Stimulated activated CD8-positive, alpha-beta memory T cell treated with anti-CD3 and anti-CD28 coated beads, Interleukin-15, amount 100 ng/mL, for 4 hours (primary cell): ENCODE measurements around the gene CATSPERB.
"Not testable (repeated sequence)": the region's sequence is repeated elsewhere in the genome, so short reads cannot be mapped to it uniquely, and the experiment has no call there.

Experiments
- DNase-seq, 2 donors: peaks; one replicate each; pipeline ENCODE4 v3.0.0-alpha.2; 2020; ENCODE audit warnings: low read depth in 2 of 2

The CATSPERB gene, protein sequence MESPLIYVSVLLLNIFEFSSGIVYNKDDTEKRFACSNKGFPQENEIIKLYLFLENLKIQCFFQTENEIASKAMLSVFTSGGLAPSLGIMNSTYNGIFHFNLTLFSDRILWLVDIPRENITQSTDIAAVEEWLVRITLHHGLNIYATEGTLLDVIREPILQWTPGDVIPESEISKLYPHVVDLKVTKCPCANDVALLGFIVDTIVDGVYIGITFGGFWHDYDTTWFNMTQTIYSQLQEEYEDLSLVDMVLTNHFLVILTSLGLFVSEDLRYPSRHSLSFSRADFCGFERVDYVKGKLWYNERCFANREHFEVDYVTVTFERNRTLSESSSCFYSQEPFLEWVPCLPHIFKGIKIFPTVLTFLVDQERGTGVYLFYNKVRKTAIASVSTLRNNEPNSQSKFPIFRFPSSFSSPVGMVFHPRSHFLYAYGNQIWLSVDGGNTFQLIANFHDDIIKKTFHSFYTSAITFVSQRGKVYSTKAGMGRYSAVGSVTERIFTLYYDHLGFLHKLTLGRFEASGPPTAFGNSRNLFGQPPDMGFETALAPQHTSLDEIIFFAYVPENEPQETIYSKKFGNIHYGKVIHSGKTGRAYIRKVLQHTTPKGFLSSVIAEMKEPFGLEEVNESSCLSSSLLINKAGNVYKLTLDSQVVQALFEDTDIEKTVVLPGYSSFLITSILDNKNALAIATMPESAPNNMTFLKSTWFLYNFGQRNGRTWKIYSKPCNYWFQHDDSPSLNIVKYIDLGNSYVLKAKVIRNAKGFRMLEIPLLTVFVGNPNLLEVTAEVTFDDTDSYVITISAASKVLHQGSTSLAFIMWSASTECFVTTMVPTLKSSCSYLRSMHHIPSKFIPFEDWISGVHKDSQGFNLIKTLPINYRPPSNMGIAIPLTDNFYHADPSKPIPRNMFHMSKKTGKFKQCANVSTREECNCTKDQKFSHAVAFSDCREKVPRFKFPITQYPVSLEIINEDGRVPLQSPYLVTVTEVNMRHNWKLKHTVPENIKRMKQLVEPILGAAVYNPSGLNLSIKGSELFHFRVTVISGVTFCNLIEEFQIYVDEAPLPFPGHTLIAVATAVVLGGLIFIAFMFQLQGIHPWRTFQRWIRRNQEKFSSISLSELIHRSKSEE

DNA sequence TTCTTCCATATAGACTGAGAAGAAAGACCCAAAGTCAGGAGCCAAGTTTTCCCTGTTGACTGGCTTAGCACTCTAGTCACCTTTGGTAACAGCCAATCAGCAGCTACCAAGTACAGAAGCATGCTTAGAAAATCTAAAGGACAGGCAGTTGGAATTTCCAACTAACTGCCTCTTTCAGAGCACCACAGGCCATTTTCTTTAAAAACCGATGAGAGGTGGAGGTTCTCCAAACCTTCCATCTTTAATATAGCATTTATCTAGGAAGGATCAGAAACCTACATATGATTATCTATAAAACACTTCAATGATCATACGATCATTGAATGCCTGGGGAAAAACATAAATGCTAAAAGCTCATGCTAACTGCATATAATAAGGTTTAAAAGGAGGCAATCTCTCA, at the start of gene CATSPERB:
CATSPERB (minus strand) TSS at position 101 of the 400 bp plus-strand sequence. CDS start 2,607 bp downstream, outside the sequence.
- no peak for DNase-seq

DNA sequence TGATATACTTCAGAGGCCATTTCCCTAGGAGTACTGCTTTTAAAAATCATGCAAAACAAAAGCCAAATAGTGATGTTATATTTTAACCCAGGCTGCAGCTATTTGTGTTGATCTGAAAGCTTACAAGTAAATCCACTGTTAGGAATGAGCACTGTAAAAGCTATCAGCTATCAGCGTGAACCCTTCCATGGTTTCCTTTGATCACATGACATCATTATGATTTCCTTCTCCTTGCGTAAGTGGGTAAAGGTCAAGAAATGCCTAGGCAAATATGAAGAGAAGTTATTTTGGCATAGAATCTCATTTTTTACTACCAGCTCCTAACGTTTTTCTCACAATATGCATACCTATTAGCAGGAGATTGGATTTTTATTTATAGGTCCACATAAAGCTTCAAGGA, 48.6 kb upstream of the CATSPERB start:
- DNase-seq, result no peak

DNA sequence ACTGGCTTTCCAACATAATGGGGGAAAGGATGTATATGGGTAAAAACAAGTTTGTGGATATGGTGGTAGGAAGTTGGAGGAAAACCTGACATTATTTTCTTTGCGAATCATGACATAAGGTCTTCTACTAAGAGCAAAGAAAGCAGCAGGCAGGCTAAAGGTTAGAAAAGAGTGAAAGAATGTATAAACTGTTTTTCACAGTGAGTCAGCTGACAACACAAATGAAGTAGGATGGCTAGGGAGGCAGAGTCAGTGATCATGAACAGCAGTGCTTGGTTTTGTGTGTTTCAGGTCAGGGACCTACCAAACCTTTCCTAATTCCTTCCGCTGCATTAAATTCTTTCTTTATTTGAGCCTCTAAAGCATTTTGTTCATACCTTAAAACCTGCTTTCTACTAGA, 46.3 kb upstream of the CATSPERB start:
- no peak for DNase-seq

DNA sequence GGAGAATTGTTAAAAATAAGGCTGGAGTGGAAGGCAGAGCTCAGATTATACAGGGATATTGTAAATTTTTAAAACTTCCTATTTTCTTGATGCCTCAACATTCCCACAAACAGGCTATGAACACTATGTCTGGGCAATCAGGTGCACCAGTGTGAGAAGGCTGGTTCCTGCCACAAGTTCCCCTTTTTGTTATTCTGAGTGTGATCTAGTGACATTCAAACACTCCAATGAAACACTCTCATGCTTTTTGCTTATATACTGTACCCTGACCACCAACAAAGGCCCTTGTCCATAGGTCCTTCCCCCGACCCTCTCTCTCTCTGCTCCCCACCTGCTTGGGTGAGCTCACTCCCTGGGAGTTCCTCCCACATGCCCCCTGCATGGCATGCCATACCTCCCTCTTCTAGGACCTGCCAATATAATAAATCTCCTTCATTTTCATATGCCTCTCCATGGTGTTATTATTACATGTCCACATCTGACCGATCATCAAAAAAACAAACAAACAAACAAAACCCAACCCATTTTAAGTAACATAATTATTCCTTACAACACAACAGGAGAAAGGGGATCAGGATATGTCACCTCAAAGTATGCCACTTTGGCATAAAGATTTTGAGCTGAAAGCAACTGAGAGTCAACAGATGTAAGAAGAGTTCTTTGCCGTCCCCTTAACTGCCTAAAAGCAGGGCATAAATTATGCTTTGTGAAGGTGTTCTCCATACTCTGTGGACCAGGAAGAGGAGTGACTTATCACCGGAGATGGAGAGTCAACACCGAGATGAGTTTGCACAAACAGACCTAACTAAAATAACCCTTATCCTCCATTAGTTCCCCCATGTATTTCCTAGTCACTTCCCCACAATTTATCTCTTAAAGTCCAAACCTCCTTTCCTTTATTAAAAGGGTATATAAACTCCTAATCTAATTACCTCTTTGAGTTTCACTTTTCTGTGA, 42.5 kb upstream of the CATSPERB start:
- DNase-seq, result no peak

DNA sequence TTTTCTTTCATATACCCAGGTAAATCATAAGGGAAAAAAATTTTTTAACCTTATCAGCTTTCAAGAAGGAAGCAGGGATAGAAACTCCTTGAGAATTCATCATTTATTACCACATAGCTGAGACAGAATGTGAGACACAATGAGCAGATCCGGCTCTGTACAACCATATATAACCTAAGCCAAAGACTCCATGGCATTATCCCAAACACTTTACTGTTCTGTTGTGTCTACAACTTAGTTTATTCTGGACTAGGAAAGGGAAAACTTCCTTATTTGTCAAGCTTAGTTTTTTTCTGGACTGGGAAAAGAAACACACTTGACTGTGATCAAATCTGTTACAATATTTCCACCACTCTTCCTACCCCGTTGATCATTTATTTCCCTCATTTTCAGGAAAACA, 38.3 kb upstream of the CATSPERB start:
- DNase-seq, result no peak

DNA sequence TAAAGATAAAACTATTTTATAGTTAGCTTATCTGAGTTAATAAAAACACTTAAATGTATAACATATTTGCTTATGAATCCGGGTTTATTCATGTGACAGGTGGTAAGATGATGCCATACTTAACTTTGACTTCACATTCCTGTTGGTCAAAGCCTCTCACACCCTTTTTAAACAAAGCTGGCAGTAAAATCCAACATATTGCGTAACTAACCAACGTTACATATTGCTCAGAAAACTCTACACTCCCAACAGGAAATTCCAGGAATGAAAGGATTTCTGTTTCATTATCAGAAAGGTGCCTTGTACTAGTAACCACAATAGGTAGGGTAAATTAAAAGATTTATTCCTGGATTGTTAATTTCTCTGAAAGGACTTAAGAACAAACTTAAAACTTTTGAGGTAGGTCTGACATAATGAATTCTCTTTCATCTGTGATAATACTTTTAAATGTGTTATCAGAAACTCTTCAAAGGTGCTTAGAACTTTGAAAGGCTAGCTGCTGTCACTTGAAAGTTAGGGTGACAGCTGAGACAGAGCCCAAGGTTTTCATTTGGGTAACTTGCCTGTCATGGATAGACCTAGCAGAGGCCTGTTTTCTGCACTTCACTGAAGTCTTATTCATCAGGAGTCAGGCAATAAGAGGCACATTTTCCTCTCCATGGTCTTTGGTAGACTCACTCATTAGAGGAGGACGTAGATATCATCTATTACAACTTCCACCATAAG, 23.8 kb upstream of the CATSPERB start:
- no peak for DNase-seq

DNA sequence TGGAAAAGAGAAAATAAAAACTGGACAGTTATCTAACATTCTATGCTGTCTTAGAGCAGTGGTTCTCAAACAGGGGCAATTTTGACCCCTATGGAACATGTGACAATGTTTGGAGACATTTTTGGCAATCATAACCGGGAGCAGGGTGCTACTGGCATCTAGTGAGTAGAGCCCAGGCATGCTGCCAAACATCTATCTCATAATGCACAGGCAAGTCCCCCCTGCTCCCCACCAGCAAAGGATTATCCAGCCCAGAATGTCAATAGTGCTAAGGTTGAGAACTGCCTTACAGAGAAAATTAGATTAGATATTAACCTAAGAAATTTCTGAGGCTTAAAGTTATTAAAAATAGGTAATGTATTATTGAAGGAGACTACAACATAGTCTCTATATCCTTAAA, 22.9 kb upstream of the CATSPERB start:
- no peak for DNase-seq

DNA sequence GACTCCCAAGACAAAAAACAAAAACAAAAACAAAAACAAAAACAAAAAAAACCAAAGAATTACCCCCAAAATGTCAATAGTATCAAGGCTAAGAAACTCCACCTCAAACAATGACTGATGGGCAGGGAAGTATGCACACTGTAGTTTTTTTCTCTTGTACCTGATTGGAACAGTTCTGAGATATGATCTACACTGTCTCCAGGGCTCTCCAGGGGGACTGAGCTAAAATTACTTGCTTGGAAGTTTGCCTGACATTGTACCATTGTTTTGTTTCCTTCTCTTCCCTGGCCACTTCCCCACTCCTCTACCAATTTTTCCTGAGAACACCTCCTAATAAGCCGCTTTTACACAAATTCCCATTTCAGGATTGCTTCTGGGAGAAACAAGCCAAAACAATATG, 22.3 kb upstream of the CATSPERB start:
- no peak for DNase-seq

DNA sequence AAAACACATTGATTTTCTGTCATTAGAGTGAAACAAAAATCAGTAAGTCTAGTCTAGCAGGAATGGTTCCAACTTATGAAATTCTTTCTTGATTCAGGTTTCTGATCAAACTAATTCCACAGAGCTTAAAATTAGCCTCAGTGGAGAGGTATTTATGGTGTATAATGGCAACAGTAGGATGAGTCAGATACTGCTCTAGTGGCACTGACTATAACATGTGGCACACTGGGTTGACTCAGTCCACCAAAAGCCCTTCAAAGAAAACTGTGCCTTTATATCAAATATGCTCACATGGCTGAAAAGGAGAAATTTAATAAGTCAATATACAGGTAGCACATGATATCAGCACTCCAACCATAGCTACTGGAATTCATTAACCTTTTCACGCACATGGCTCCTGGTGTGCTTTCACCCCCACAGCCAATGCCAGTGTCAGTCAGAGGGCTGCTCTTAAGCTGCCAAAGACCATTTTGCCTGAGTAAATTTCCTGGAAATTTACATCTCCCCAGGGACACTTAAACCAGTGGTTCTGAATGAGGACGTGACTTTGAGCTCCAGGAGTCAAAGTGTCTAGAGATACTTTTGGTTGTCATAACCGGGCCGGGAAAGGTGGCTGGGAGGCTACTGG, 21.7 kb upstream of the CATSPERB start:
- DNase-seq, result no peak

DNA sequence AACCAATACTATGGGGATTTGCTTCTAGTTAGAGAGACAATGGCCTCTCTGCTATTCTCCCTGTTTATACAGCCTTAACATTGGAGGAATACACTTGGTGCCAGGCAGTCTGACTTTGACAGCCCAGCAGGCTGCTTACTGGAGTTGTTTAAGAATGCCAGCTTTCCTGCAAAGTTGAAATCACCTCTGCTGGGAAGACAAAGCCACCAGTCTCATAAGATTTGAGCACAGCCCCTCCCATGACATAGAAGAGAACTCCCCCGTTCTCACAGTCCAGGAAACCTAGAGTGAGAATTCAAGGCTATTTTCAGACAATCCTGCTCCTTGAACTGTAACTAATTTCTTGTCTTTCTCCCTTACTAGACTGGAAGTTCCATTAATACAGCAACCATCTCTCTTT, 21.1 kb upstream of the CATSPERB start:
- no peak for DNase-seq

DNA sequence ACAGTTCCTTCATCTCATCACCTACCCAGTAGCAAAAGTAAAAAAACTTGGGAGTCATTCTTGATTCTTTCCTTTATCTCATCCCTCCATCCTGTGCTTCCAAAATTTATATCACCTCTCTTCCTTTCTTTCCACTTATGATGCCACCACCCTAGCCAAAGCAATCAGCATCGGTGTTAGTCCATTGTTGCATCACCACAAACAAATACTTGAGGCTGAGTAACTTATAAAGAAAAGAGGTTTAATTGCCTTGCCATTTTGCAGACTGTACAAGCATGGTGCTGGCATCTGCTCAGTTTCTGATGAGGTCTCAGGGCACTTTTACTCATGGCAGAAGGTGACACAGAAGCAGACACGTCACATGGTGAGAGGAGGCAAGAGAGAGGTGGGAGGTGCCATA, 19.8 kb upstream of the CATSPERB start:
- no peak for DNase-seq

DNA sequence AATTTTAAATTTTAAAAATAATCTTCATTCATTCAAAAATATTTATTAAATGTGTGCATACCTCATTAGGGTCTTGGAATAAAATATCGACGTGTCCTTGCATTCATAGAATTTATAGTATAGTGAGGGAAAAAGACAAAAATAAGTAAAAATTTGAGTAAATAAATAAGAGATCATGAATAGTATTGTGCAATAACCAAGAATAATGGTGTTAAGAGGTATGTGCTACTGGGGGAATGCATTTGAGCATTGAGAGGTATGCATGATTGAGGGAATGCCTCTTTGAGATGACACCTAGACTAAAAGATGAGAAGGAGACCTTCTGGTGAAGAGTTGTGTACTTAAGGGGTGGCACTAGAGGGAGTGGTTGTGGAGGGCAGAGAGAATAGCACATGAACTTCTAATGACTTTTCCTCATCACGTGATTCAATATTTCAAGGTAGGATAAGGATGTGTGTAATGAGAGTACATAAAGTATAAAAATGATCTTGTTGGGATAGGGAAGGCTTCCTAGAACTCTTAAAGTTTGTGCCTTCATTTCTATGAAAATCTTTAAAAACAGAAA, 18.8 kb upstream of the CATSPERB start:
- no peak for DNase-seq

DNA sequence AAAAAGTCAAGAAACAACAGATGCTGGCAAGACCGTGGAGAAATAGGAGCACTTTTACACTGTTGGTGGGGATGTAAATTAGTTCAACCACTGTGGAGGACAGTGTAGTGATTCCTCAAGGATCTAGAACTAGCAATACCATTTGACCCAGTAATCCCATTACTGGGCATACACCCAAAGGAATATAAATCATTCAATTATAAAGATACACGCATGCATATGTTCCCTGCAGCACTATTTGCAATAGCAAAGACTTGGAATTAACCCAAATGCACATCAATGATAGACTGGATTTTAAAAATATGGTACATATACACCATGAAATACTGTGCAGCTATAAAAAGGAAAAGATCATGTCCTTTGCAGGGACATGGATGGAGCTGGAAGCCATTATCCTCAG, 18.0 kb upstream of the CATSPERB start:
- DNase-seq, result no peak

DNA sequence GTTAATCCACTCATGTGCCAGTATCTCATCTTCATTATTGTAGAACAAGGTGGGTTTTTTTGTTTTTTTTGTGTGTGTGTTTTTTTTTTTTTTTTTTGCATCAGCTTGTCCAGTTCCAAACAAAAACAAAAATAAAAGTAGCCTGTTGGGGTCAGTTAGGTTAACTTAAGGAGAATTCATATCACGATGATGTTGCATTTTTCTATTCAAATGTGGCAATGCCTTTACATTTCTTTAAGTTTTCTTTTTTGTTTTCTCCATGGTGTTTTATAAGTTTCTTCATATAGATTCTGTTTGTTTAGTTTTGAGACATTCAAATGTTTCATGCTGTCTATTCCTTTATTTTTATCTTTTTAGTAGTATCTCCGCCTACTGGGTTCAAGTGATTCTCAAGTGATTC, 16.2 kb upstream of the CATSPERB start:
- no peak for DNase-seq

DNA sequence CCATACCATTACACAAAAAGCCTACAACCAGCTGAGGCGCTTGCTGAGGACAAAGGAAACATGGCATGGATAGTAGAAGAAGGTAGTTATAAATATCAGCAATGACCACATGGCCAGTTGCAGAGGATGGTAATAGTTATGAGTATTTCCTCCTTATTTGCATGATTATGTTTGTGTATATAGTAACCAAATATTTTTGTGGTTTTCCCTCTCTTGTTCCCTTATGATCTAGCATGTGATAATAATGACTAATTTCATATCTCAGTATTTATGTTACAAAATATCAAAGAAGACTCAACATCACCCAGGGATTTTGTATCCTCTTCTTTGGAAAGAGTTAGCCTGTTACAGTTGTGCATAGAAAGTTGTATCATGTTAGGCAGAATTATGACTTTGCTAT, 13.5 kb upstream of the CATSPERB start:
- DNase-seq, result no peak

DNA sequence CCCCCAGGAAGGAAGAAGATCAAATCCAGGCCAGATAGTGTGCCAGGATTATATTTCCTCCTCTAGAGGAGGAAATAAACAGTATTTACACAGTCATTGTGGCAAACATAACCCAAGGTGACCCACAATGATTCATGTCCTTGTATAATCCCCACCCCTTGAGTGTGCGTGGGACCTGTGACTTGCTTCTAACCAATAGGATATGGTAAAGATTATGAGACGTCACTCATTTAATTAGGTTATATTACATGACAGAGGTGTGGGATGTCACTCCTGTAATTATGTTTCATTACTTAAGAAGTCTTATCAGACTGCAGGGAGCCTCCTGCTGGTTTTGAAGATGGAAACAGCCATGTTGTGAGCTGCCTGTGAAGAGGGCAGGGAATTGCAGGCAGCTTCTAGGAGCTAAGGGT, 12.2 kb upstream of the CATSPERB start:
- DNase-seq, result no peak

DNA sequence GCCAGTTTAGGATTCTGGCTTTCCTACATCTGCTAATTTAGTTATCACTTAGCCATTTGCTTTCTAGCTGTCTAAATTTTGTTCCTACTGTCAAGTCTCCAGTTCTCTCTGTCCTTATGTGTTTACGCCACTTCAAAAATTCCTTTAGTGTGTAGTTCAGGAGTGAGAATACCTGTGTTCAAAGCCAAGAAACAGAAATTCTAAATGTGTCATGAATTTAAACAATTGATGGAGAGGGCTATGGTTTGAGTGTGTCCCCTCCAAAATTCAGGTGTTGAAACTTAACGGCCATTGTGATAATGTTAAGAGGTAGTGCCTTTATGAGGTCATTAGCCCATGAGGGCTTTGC, 11.4 kb upstream of the CATSPERB start:
- no peak for DNase-seq

DNA sequence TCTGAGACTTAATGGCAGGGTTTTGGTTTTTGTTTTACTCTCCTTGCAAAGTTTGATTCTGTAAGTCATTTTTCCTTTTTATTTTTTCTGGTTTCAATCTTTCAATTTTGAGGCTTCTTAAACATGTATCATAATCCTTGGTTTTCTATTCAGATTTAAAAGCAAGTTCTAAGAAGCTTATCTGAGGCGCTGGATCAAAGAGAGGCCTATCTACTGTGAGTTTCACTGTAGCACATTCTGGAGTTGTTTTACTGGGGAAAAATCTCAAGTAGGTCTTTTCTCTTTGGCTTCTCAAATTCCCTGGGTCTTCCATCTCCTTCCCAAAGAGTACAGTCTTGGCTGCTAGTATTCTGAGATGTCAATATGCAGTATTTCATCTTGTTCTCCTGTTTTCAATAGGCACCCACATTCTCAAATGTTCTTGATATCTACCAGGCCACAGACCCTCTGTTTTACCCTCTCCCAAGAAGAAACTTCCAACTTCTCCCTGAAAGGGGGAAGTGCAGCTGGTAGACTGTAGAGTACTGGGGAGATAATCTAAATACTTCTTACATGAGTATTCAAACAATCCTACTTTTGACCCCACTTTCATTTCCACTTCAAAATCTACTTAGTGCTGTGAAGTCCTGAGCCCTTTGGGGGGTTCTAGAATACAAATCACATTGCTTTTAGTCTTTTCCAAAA, 10.9 kb upstream of the CATSPERB start:
- DNase-seq, result no peak

DNA sequence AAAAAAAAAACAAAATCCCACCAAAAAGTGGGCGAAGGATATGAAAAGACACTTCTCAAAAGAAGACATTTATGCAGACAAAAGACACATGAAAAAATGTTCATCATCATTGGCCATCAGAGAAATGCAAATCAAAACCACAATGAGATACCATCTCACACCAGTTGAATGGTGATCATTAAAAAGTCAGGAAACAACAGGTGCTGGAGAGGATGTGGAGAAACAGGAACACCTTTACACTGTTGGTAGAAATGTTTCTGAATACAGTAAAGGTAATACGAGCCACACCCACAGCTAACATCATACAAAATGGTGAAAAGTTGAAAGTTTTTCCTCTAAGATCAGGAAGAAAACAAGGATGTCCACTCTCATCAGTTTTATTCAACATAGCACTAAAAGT, 8.0 kb upstream of the CATSPERB start:
- DNase-seq, result not testable (repeated sequence)
